ENCODE results near the gene DCTN4. TPM values are rescaled to one million over a fixed set of nuclear protein-coding genes. Genes with fewer than 3 reads are reported as not detected.

The DCTN4 gene
- total and polyA plus RNA-seq, 9 of the 15 experiments (the other 6 are each of a cell fraction or from before 2014, with no cell fraction given): 20.4 to 64.9 (median 49.9) TPM

- TF ChIP-seq CEBPZ (IDR thresholded peaks at IDR 0.05; ENCODE audit: borderline replicate concordance, low read depth, low read length): no peak
- TF ChIP-seq TOE1 (IDR thresholded peaks at IDR 0.05; ENCODE audit: borderline replicate concordance): no peak
- no peak for TF ChIP-seq TOE1 (CRISPR knock-in tag; IDR thresholded peaks at IDR 0.05; ENCODE audit: borderline replicate concordance, low read depth)
- peak; percentile 72 for TF ChIP-seq FOSL1 (tag; conservative IDR thresholded peaks at IDR 0.05)
- no peak for TF ChIP-seq ZNF253 (CRISPR knock-in tag; conservative IDR thresholded peaks at IDR 0.05)
- TF ChIP-seq ZBED1 (IDR thresholded peaks at IDR 0.05): no peak
- peak; percentile 2 for TF ChIP-seq FOS (IDR thresholded peaks at IDR 0.05; ENCODE audit: extremely low read depth, insufficient read length)
- TF ChIP-seq PKNOX1 (IDR thresholded peaks at IDR 0.05): 0 out of 2 replicates have a peak, but pooled peaks have one; percentile 9
- TF ChIP-seq PCBP1 (IDR thresholded peaks at IDR 0.05; ENCODE audit: low read depth, low read length, poor library complexity, severe bottlenecking): no peak
- no peak for TF ChIP-seq ZHX1 (conservative IDR thresholded peaks at IDR 0.05; ENCODE audit: low read length)
- no peak for TF ChIP-seq ASH1L (IDR thresholded peaks at IDR 0.05; ENCODE audit: borderline replicate concordance, low read depth, partially characterized antibody)
- no peak for TF ChIP-seq HES1 (IDR thresholded peaks at IDR 0.05; ENCODE audit: low read depth)
- TF ChIP-seq JUND (IDR thresholded peaks at IDR 0.05; ENCODE audit: borderline replicate concordance, low read depth, low read length): peak; percentile 84
- TF ChIP-seq JUND (tag; IDR thresholded peaks at IDR 0.05; ENCODE audit: borderline replicate concordance, low read depth, low read length): peak; percentile 37; the same call in 1 of the 3 replicates
- no peak for TF ChIP-seq CXXC5 (CRISPR knock-in tag; IDR thresholded peaks at IDR 0.05)
- TF ChIP-seq KLF1 (tag; IDR thresholded peaks at IDR 0.05): no peak
- TF ChIP-seq SRSF9 (IDR thresholded peaks at IDR 0.05; ENCODE audit: borderline replicate concordance, low read depth, low read length): no peak
- no peak for TF ChIP-seq SRSF7 (optimal IDR thresholded peaks at IDR 0.05; ENCODE audit: low read depth, low read length)
- TF ChIP-seq NR3C1 (CRISPR knock-in tag; IDR thresholded peaks at IDR 0.05): no peak
- 0 out of 2 replicates have a peak, but pooled peaks have one; percentile 35 for TF ChIP-seq ADNP (tag; IDR thresholded peaks at IDR 0.05)
- TF ChIP-seq NFE2L1 (tag; IDR thresholded peaks at IDR 0.05; ENCODE audit: borderline replicate concordance, low read depth): no peak
Observed at GRCh38 chr5:150789943-150790611, 31.3 kb upstream of the DCTN4 start (continued).
